GM19193 (cell line): ENCODE measurements around the gene GNAO1.

Experiments used
- POLR2A ChIP-seq: IDR thresholded peaks from 4 replicates; pipeline ENCODE4 v1.6.1; 2011; ENCODE audit not compliant: insufficient read depth, insufficient read length; ENCODE audit errors: extremely low read depth

Gene GNAO1

GRCh38 chr16:56262551-56263245 lies 71.4 kb downstream of the GNAO1 start:
- TF ChIP-seq POLR2A = no peak

GRCh38 chr16:56263711-56264608 lies 72.7 kb downstream of the GNAO1 start:
- TF ChIP-seq POLR2A = no peak

GRCh38 chr16:56264609-56264972 lies 73.3 kb downstream of the GNAO1 start:
- no peak for TF ChIP-seq POLR2A

GRCh38 chr16:56265184-56265583 lies 73.9 kb downstream of the GNAO1 start:
- TF ChIP-seq POLR2A = no peak

GRCh38 chr16:56265746-56266145 lies 74.5 kb downstream of the GNAO1 start:
- TF ChIP-seq POLR2A = no peak

GRCh38 chr16:56266641-56267607 lies 75.6 kb downstream of the GNAO1 start:
- TF ChIP-seq POLR2A = no peak

GRCh38 chr16:56267888-56268287 lies 76.6 kb downstream of the GNAO1 start:
- TF ChIP-seq POLR2A = no peak

GRCh38 chr16:56268799-56269198 lies 77.5 kb downstream of the GNAO1 start:
- no peak for TF ChIP-seq POLR2A

GRCh38 chr16:56269281-56269680 lies 78.0 kb downstream of the GNAO1 start:
- no peak for TF ChIP-seq POLR2A

GRCh38 chr16:56269811-56270684 lies 78.8 kb downstream of the GNAO1 start:
- no peak for TF ChIP-seq POLR2A

- TF ChIP-seq POLR2A = no peak
Observed at GRCh38 chr16:56270828-56271227, 79.5 kb downstream of the GNAO1 start.

GRCh38 chr16:56272583-56272894 lies 81.2 kb downstream of the GNAO1 start:
- no peak for TF ChIP-seq POLR2A

- no peak for TF ChIP-seq POLR2A
Observed at GRCh38 chr16:56273615-56274014, 82.3 kb downstream of the GNAO1 start.

- TF ChIP-seq POLR2A = no peak
Observed at GRCh38 chr16:56274369-56274768, 83.1 kb downstream of the GNAO1 start.
